SK-N-SH treated with all-trans-retinoic acid at 6 μM for 48 hours (cell line): ENCODE measurements around the gene MUC22.

ENCODE experiments used
- ARNTL ChIP-seq: fragments of 450-650 bp; formaldehyde crosslinking; IDR thresholded peaks from 2 replicates; pipeline ENCODE4 v1.5.0; 2020; ENCODE audit warnings: low read depth, mild to moderate bottlenecking, moderate library complexity, borderline replicate concordance
- CSRNP3 ChIP-seq: fragments of 250-450 bp; sonication (Bioruptor Pico); IDR thresholded peaks from 2 replicates; pipeline ENCODE4 v1.5.1; 2021; ENCODE audit warnings: mild to moderate bottlenecking, moderate library complexity
- OSR1 ChIP-seq: fragments of 250-450 bp; sonication (Bioruptor Pico); IDR thresholded peaks from 2 replicates; pipeline ENCODE4 v1.8.0; 2022; ENCODE audit warnings: moderate library complexity, mild to moderate bottlenecking, inconsistent platforms
- POU6F1 ChIP-seq: fragments of 250-450 bp; sonication (Bioruptor Pico); IDR thresholded peaks from 2 replicates; pipeline ENCODE4 v1.8.0; 2021; ENCODE audit warnings: low read depth, mild to moderate bottlenecking, moderate library complexity, borderline replicate concordance
- RARB ChIP-seq: fragments of 250-450 bp; sonication (Bioruptor Pico); IDR thresholded peaks from 2 replicates; pipeline ENCODE4 v1.8.0; 2021; ENCODE audit warnings: mild to moderate bottlenecking, moderate library complexity
- TOX ChIP-seq: fragments of 250-450 bp; sonication (Bioruptor Pico); IDR thresholded peaks from 2 replicates; pipeline ENCODE4 v1.8.0; 2021; ENCODE audit warnings: mild to moderate bottlenecking, moderate library complexity, borderline replicate concordance
- TSHZ2 ChIP-seq: fragments of 250-450 bp; sonication (Bioruptor Pico); IDR thresholded peaks from 2 replicates; pipeline ENCODE4 v1.5.0; 2020; ENCODE audit warnings: mild to moderate bottlenecking, moderate library complexity
- ZNF565 ChIP-seq: fragments of 450-650 bp; formaldehyde crosslinking; conservative IDR thresholded peaks from 2 replicates; pipeline ENCODE4 v1.5.0; 2020; ENCODE audit warnings: low read depth, mild to moderate bottlenecking, moderate library complexity
- TF ChIP-seq, protein P1 (sequence below): fragments of 250-450 bp; sonication (Bioruptor Pico); IDR thresholded peaks from 2 replicates; pipeline ENCODE4 v1.8.0; 2020; ENCODE audit warnings: mild to moderate bottlenecking, moderate library complexity, borderline replicate concordance

DNA sequence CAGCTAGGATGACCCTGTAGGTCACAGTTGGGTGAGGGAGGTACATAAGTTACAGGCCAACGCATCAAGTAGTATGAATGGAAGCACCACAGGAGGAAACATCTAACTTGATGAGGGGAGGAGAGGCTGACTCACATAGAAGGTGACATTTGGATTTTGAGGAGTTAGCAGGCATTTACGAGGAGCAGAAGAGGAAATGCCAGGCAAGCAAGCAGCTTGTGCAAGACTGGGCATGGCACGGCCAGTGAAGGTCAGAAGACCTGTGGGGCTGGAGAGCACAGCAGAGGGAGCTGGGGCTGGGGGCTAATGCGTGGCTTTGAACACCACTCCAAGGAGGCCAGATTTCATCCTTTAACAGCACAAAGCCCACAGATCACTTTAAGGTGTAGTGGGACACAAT, 37.8 kb downstream of the MUC22 start:
- TF ChIP-seq POU6F1 (CRISPR knock-in tag) = no peak
- no peak for TF ChIP-seq ZNF565 (CRISPR knock-in tag)
- TF ChIP-seq OSR1 (CRISPR knock-in tag) = no peak
- TF ChIP-seq RARB (CRISPR knock-in tag) = no peak
- TF ChIP-seq CSRNP3 (CRISPR knock-in tag) = no peak
- no peak for TF ChIP-seq ARNTL (CRISPR knock-in tag)
- no peak for TF ChIP-seq TSHZ2
- TF ChIP-seq, protein P1, sequence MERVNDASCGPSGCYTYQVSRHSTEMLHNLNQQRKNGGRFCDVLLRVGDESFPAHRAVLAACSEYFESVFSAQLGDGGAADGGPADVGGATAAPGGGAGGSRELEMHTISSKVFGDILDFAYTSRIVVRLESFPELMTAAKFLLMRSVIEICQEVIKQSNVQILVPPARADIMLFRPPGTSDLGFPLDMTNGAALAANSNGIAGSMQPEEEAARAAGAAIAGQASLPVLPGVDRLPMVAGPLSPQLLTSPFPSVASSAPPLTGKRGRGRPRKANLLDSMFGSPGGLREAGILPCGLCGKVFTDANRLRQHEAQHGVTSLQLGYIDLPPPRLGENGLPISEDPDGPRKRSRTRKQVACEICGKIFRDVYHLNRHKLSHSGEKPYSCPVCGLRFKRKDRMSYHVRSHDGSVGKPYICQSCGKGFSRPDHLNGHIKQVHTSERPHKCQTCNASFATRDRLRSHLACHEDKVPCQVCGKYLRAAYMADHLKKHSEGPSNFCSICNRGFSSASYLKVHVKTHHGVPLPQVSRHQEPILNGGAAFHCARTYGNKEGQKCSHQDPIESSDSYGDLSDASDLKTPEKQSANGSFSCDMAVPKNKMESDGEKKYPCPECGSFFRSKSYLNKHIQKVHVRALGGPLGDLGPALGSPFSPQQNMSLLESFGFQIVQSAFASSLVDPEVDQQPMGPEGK = no peak
- no peak for TF ChIP-seq TOX (CRISPR knock-in tag)
